ENCODE data around the gene CDIP1. TPM values are rescaled to one million over a fixed set of nuclear protein-coding genes. Genes with fewer than 3 reads are reported as not detected.

The CDIP1 gene
- total RNA-seq, 1 donor from 2014 or later, result 12.9 TPM

- H3K4me1 Mint-ChIP-seq, result peaks cover 17% of the 10 kb centered on the region
- ChIA-PET POLR2A (interaction anchor here (1.1 kb wide), 1 partner anchor 20 kb away, joined by 3 read pairs; no protein-coding TSS in a partner anchor), CTCF (interaction anchor here (0.6 kb wide), 1 partner anchor 8 kb away, joined by 3 read pairs; no protein-coding TSS in a partner anchor)
- no peak for ATAC-seq (ENCODE audit: low read depth)
- no peak overlapping the region for H3K4me3 Mint-ChIP-seq
- no peak for TF ChIP-seq CTCF (IDR thresholded peaks at IDR 0.05)
- no peak for DNase-seq
- no peaks in the 10 kb centered on the region for H3K9me3 Mint-ChIP-seq
- intact Hi-C loops (cut with micrococcal nuclease), result no loop called here
- no peak overlapping the region for H3K27ac Mint-ChIP-seq
- peaks cover 51% of the 10 kb centered on the region for H3K36me3 Mint-ChIP-seq (ENCODE audit: low read depth)
- H3K27me3 Mint-ChIP-seq, result no peaks in the 10 kb centered on the region
Measured at GRCh38 chr16:4486126-4486893, 52.3 kb downstream of the CDIP1 start.

GRCh38 chr16:4481963-4482362 is 56.6 kb downstream of the CDIP1 start:
- ATAC-seq (ENCODE audit: low read depth) (no peak), DNase-seq (no peak)
- H3K4me1 Mint-ChIP-seq, result peaks cover 24% of the 10 kb centered on the region
- ChIA-PET CTCF (no interaction called here), POLR2A (no interaction called here)
- no peak overlapping the region for H3K4me3 Mint-ChIP-seq
- H3K36me3 Mint-ChIP-seq (ENCODE audit: low read depth), result peaks cover 33% of the 10 kb centered on the region
- H3K27ac Mint-ChIP-seq, result no peak overlapping the region
- intact Hi-C loops (cut with micrococcal nuclease), result no loop called here
- no peak for TF ChIP-seq CTCF (IDR thresholded peaks at IDR 0.05)
- H3K9me3 Mint-ChIP-seq, result no peaks in the 10 kb centered on the region
- H3K27me3 Mint-ChIP-seq, result no peaks in the 10 kb centered on the region

- no peaks in the 10 kb centered on the region for H3K27me3 Mint-ChIP-seq
- no peak for ATAC-seq (ENCODE audit: low read depth)
- CTCF ChIA-PET, result no interaction called here
Measured at GRCh38 chr16:4481526-4481925, 57.0 kb downstream of the CDIP1 start.

GRCh38 chr16:4477966-4478365 is 60.6 kb downstream of the CDIP1 start:
- H3K36me3 Mint-ChIP-seq (ENCODE audit: low read depth), result peaks cover 6% of the 10 kb centered on the region
- intact Hi-C loops (cut with micrococcal nuclease), result loop anchor here (2.0 kb wide), 1 partner anchor 147 kb away; the partner anchor contains the start of gene MGRN1
- no peaks in the 10 kb centered on the region for H3K27me3 Mint-ChIP-seq
- H3K27ac Mint-ChIP-seq, result no peak overlapping the region
- no peak for ATAC-seq (ENCODE audit: low read depth)
- DNase-seq, result no peak
- TF ChIP-seq CTCF (IDR thresholded peaks at IDR 0.05), result no peak
- CTCF ChIA-PET, result interaction anchor here (0.8 to 2.9 kb wide), 4 partner anchors 9 to 76 kb away, joined by 3 to 26 read pairs (median 6); no protein-coding TSS in a partner anchor
- H3K4me1 Mint-ChIP-seq, result peaks cover 45% of the 10 kb centered on the region
- no peaks in the 10 kb centered on the region for H3K9me3 Mint-ChIP-seq
- POLR2A ChIA-PET, result interaction anchor here (0.7 to 2.4 kb wide), 2 partner anchors 138 to 602 kb away, joined by 4 to 12 read pairs; no protein-coding TSS in a partner anchor
- H3K4me3 Mint-ChIP-seq, result peak overlapping the region; percentile 66

More at GRCh38 chr16:4481526-4481925, 57.0 kb downstream of the CDIP1 start:
- Mint-ChIP-seq H3K4me1 (peaks cover 28% of the 10 kb centered on the region), H3K36me3 (ENCODE audit: low read depth) (peaks cover 34% of the 10 kb centered on the region), H3K27ac (peak overlapping the region; percentile 16), H3K9me3 (no peaks in the 10 kb centered on the region), H3K4me3 (no peak overlapping the region)
- POLR2A ChIA-PET, result no interaction called here
- intact Hi-C loops (cut with micrococcal nuclease), result no loop called here
- TF ChIP-seq CTCF (IDR thresholded peaks at IDR 0.05), result no peak
- DNase-seq, result no peak
